Measurements from ENCODE around the gene TMEM178B. TPM values are rescaled to one million over a fixed set of nuclear protein-coding genes. Genes with fewer than 3 reads are reported as not detected.

TMEM178B gene
- total and polyA plus RNA-seq, 2 of the 13 experiments (the other 11 are each of a cell fraction or from before 2014, with no cell fraction given), result 0.01 to 0.02 TPM

DNA sequence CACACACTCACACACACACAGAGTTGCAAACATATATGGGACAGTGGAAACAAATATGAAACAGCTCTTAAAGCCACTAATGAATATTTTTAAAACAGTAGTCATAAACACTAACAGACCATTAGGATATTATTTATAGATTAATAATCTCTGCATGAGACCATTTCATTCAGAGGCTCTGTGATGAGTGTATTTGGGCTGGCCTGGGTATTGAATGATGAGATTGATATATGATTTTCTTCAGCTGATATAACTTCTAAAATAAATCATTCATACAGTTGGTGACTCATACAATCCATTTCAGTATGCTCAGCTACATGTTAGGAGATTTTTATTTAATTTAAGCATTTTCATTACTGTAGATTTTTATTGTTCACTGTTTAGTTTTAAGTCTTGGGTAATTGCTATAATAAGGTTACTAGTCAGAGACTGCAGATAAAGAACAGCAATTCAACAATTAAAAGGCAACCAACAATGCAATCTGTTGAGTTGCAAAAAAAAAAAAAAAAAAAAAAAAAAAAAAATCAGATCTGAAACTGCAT lies 452.2 kb downstream of the TMEM178B start:
- H3K79me2 ChIP-seq (ENCODE audit: insufficient read depth, low read length), result no peaks in the 10 kb centered on the region
- TF ChIP-seq ZNF574 (CRISPR knock-in tag; IDR thresholded peaks at IDR 0.05), result no peak
- TF ChIP-seq GZF1 (CRISPR knock-in tag; IDR thresholded peaks at IDR 0.05), result no peak
- no peak for TF ChIP-seq MLXIP (CRISPR knock-in tag; IDR thresholded peaks at IDR 0.05; ENCODE audit: borderline replicate concordance)
- no peak for TF ChIP-seq SKI (IDR thresholded peaks at IDR 0.05; ENCODE audit: partially characterized antibody)
- no peak for TF ChIP-seq BCLAF1 (IDR thresholded peaks at IDR 0.05)
- no peak for TF ChIP-seq ZNF83 (CRISPR knock-in tag; IDR thresholded peaks at IDR 0.05; ENCODE audit: borderline replicate concordance)
- no peak for TF ChIP-seq MTA3 (CRISPR knock-in tag; IDR thresholded peaks at IDR 0.05)
- TF ChIP-seq ARID4A (CRISPR knock-in tag; IDR thresholded peaks at IDR 0.05; ENCODE audit: borderline replicate concordance), result no peak
- no peaks in the 10 kb centered on the region for H3K4me1 ChIP-seq (ENCODE audit: insufficient read depth, low read length)
- no peak overlapping the region for H2AFZ ChIP-seq (ENCODE audit: low read length)
- ATAC-seq (no peak), DNase-seq (ENCODE audit: low spot score) (no peak), FAIRE-seq (no peak)
- no peaks in the 10 kb centered on the region for H4K20me1 ChIP-seq (ENCODE audit: insufficient read depth, low read length)
- intact Hi-C loops (cut with micrococcal nuclease; ENCODE audit: unreplicated experiment), result no loop called here
- no peak overlapping the region for H3K9ac ChIP-seq (ENCODE audit: insufficient read depth, low read depth, low read length)
- peaks cover 0 to 28% of the 10 kb centered on the region in 2 experiments; a peak in 2 of 5 replicates for H3K27me3 ChIP-seq (ENCODE audit: control insufficient read depth in 1 of 2, insufficient read depth in 2 of 2, low read length in 2 of 2)
- ChIA-PET POLR2A (no interaction called here), CTCF (ENCODE audit: low intra/inter-chr PET ratio, low total read pairs) (no interaction called here)
- no peak overlapping the region for H3K4me3 ChIP-seq (replicated peaks in 1 of 3; ENCODE audit: insufficient read depth in 1 of 3, low read depth in 2 of 3, low read length in 3 of 3)
- no peaks in the 10 kb centered on the region for H3K36me3 ChIP-seq (replicated peaks in 1 of 2; ENCODE audit: control insufficient read depth in 1 of 2, insufficient read depth in 2 of 2, low read length in 2 of 2)
- in situ Hi-C loops (cut with HindIII; ENCODE audit: extremely low pct_ligation_motif_present, low pct_unique_long_range_greater_than_20kb), result loop anchor here (25.0 kb wide), 1 partner anchor 464 kb away; the partner anchor contains the start of gene TMEM178B
- H3K4me2 ChIP-seq (ENCODE audit: low read depth, low read length), result no peak overlapping the region
- no TSS peak for BruUV-seq (replicated peaks)
- no peaks in the 10 kb centered on the region for H3K9me3 ChIP-seq (ENCODE audit: low read length)
- no peak overlapping the region for H3K27ac ChIP-seq (ENCODE audit: extremely low read length, insufficient read depth, low read length)

Measured in HepG2 (cell line).